Measurements from ENCODE around the gene CSNK1D.
"Not testable (repeated sequence)": the region's sequence is repeated elsewhere in the genome, so short reads cannot be mapped to it uniquely, and the experiment has no call there.

Gene CSNK1D

GRCh38 chr17:82212331-82213250 lies 60.9 kb downstream of the CSNK1D start, which contains the start of gene CCDC57:
TSS of gene CCDC57 (minus strand) at chr17:82212842. CDS start at chr17:82201944, 10,898 bp downstream.
- H3K9me3 Mint-ChIP-seq, result no peaks in the 10 kb centered on the region
- H3K4me3 Mint-ChIP-seq, result peak within 1 kb of the TSS; percentile 77 to 82
- DNase-seq (peak; percentile 53 to 62 (median 56)), ATAC-seq (replicated peaks) (peak; percentile 33)
- peak within 1 kb of the TSS; percentile 86 to 95 for H3K27ac Mint-ChIP-seq
- peaks cover 30 to 36% of the 10 kb centered on the region in 2 donors for H3K4me1 Mint-ChIP-seq (ENCODE audit: low read depth in 2 of 2)
- H3K36me3 Mint-ChIP-seq (ENCODE audit: insufficient read depth), result peaks cover 28% of the 10 kb centered on the region
- no peaks in the 10 kb centered on the region for H3K27me3 Mint-ChIP-seq

GRCh38 chr17:82210655-82211054 lies 62.8 kb downstream of the CSNK1D start:
- Mint-ChIP-seq H3K36me3 (ENCODE audit: insufficient read depth) (peaks cover 16% of the 10 kb centered on the region), H3K4me1 (ENCODE audit: low read depth in 2 of 2) (peaks cover 25 to 35% of the 10 kb centered on the region in 2 donors), H3K4me3 (peak overlapping the region in 1 of 2 donors; percentile 14)
- ATAC-seq (replicated peaks); H3K27me3 Mint-ChIP-seq; DNase-seq; H3K9me3 Mint-ChIP-seq; H3K27ac Mint-ChIP-seq: not testable (repeated sequence)

GRCh38 chr17:82205720-82206508 lies 67.6 kb downstream of the CSNK1D start:
- DNase-seq (peak; percentile 70 to 80 (median 73)), ATAC-seq (replicated peaks) (peak; percentile 92)
- Mint-ChIP-seq H3K27ac (peak overlapping the region; percentile 93), H3K27me3 (no peaks in the 10 kb centered on the region), H3K36me3 (ENCODE audit: insufficient read depth) (peaks cover 6% of the 10 kb centered on the region), H3K4me3 (peak overlapping the region; percentile 60 to 68), H3K4me1 (ENCODE audit: low read depth in 2 of 2) (peaks cover 24 to 25% of the 10 kb centered on the region in 2 donors), H3K9me3 (no peaks in the 10 kb centered on the region)

DNA sequence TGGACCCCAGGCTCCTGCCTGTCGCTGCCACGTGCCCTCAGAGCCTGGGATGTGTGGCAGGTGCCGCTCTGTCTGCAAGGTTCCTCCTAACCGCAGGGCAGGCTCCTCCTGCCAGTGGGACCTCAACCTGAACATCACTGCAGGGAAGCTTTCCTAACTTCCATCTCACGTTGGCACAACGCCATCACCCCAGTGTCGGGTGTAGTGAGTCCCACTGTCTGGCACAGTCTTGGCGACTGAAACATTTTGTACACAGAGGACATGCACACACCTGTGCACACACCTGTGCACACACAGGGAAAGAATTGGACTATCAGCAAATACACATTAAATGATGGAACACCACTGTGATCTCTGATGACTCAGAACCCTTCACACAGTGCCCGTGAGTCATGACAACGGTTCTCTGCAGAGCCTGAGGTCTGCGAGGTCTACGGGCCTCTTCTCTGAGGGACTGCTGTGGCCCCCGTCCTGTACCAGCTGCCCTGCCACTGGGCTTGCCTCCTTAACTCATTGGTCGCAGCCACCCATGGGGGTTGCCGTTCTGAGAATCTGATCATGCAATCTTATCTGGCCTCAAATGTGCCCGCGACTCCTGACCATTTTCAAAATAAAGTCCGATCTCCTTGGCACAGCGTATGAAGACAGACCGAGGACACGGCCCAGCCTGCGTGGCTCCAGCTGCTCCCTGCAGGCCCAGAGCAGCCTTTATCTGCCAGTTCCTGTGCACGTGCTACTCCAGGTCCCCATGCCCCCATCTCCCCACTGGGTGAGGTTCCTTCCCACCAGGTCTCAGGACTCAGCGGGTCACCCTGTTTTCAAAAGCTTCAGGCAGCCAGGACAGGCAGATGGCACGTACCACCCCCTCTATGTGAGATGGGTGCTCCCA lies 68.4 kb downstream of the CSNK1D start:
- no peaks in the 10 kb centered on the region for H3K9me3 Mint-ChIP-seq
- peaks cover 6% of the 10 kb centered on the region for H3K36me3 Mint-ChIP-seq (ENCODE audit: insufficient read depth)
- peaks cover 24 to 32% of the 10 kb centered on the region in 2 donors for H3K4me1 Mint-ChIP-seq (ENCODE audit: low read depth in 2 of 2)
- H3K4me3 Mint-ChIP-seq, result no peak overlapping the region
- ATAC-seq (replicated peaks), result no peak
- H3K27ac Mint-ChIP-seq, result peak overlapping the region; percentile 93
- no peak for DNase-seq
- no peaks in the 10 kb centered on the region for H3K27me3 Mint-ChIP-seq

DNA sequence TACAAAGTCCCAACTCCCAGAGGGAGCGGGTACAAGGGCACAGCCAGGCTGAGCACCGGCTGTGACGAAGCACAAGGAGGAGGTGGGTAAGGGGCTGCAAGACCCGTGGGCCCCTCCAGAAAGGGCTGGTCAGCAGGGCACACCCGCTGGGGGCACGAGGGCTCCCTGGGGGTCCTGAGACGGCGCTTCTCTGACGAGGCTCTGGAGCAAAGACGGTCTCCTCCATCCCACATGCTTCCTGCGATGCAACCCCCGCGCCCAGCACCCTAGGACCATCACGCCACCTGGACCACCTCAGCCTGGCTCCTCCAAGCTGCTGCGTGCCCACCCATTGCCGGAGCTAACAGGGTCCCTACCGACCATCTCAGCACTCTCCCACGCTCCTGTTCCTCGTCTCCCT lies 69.6 kb downstream of the CSNK1D start:
- Mint-ChIP-seq H3K27ac (no peak overlapping the region), H3K4me3 (no peak overlapping the region), H3K4me1 (ENCODE audit: low read depth in 2 of 2) (peaks cover 22 to 34% of the 10 kb centered on the region in 2 donors), H3K36me3 (ENCODE audit: insufficient read depth) (peaks cover 6% of the 10 kb centered on the region), H3K9me3 (no peaks in the 10 kb centered on the region), H3K27me3 (no peaks in the 10 kb centered on the region)
- no peak for ATAC-seq (replicated peaks)
- no peak for DNase-seq

DNA sequence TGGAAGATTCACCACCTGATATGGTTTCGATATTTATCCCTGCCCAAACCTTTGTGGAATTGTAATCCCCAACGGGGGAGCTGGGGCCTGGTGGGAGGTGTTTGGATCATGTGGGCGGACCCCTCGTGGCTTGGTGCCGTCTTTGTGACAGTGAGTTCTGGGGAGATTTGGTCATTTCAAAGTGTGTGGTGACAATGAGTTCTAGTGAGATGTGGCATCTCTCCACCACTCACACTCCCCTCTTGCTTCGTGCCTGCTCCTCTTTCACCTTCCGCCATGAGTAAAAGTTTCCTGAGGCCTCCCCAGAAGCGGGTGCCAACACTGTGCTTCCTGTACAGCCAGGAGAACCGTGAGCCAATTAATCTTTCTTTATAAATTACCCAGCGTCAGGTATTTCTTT lies 70.5 kb downstream of the CSNK1D start:
- Mint-ChIP-seq H3K4me1 (ENCODE audit: low read depth in 2 of 2) (peaks cover 22 to 39% of the 10 kb centered on the region in 2 donors), H3K9me3 (no peaks in the 10 kb centered on the region), H3K27ac (no peak overlapping the region), H3K27me3 (no peaks in the 10 kb centered on the region), H3K36me3 (ENCODE audit: insufficient read depth) (peaks cover 12% of the 10 kb centered on the region), H3K4me3 (no peak overlapping the region)
- no peak for DNase-seq
- ATAC-seq (replicated peaks), result no peak

- peaks cover 20 to 38% of the 10 kb centered on the region in 2 donors for H3K4me1 Mint-ChIP-seq (ENCODE audit: low read depth in 2 of 2)
- DNase-seq (no peak), ATAC-seq (replicated peaks) (no peak)
- H3K4me3 Mint-ChIP-seq, result peak overlapping the region; percentile 36 to 58
- no peaks in the 10 kb centered on the region for H3K27me3 Mint-ChIP-seq
- H3K27ac Mint-ChIP-seq, result peak overlapping the region; percentile 62 to 91
- peaks cover 12% of the 10 kb centered on the region for H3K36me3 Mint-ChIP-seq (ENCODE audit: insufficient read depth)
- H3K9me3 Mint-ChIP-seq, result no peaks in the 10 kb centered on the region
These were observed 72.0 kb downstream of the CSNK1D start for GRCh38 chr17:82201498-82201910.

- peak; percentile 62 to 67 (median 67) for DNase-seq
- Mint-ChIP-seq H3K4me3 (peak overlapping the region; percentile 55 to 63), H3K9me3 (no peaks in the 10 kb centered on the region), H3K36me3 (ENCODE audit: insufficient read depth) (peaks cover 12% of the 10 kb centered on the region), H3K4me1 (ENCODE audit: low read depth in 2 of 2) (peaks cover 15 to 32% of the 10 kb centered on the region in 2 donors), H3K27ac (peak overlapping the region; percentile 91 to 95), H3K27me3 (no peaks in the 10 kb centered on the region)
- ATAC-seq (replicated peaks), result peak; percentile 98
These were observed 72.6 kb downstream of the CSNK1D start for GRCh38 chr17:82200743-82201497.

- Mint-ChIP-seq H3K27ac (peak overlapping the region; percentile 91 to 95), H3K36me3 (ENCODE audit: insufficient read depth) (peaks cover 9% of the 10 kb centered on the region), H3K27me3 (no peaks in the 10 kb centered on the region), H3K4me3 (peak overlapping the region; percentile 55 to 63), H3K4me1 (ENCODE audit: low read depth in 2 of 2) (peaks cover 13 to 27% of the 10 kb centered on the region in 2 donors), H3K9me3 (no peaks in the 10 kb centered on the region)
- no peak for ATAC-seq (replicated peaks)
- DNase-seq, result no peak
These were observed 73.4 kb downstream of the CSNK1D start for GRCh38 chr17:82200135-82200534.

DNA sequence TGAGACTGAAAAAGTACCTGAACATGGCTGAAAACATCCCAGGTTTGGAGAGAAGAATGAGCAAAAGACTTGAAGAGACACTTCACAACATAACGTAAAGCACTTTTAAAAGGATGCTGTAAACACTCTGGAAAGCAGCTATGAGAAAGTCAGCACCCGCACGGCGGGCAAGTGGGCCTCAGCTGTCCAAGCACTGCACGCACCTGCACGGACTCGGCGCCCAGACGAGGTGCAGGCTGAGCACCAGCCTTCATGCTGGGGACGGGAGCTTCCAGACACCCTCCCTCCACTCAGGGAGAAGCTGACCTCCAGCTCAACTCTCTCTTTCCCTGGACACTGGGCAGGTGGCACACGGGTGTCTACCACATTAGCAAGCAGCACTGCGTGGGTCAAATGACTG lies 74.0 kb downstream of the CSNK1D start:
- peaks cover 12% of the 10 kb centered on the region for H3K36me3 Mint-ChIP-seq (ENCODE audit: insufficient read depth)
- peaks cover 13 to 27% of the 10 kb centered on the region in 2 donors for H3K4me1 Mint-ChIP-seq (ENCODE audit: low read depth in 2 of 2)
- no peak for ATAC-seq (replicated peaks)
- H3K27me3 Mint-ChIP-seq, result no peaks in the 10 kb centered on the region
- peak overlapping the region in 1 of 2 donors; percentile 37 for H3K4me3 Mint-ChIP-seq
- H3K9me3 Mint-ChIP-seq, result no peaks in the 10 kb centered on the region
- DNase-seq, result no peak
- peak overlapping the region; percentile 88 to 95 for H3K27ac Mint-ChIP-seq

DNA sequence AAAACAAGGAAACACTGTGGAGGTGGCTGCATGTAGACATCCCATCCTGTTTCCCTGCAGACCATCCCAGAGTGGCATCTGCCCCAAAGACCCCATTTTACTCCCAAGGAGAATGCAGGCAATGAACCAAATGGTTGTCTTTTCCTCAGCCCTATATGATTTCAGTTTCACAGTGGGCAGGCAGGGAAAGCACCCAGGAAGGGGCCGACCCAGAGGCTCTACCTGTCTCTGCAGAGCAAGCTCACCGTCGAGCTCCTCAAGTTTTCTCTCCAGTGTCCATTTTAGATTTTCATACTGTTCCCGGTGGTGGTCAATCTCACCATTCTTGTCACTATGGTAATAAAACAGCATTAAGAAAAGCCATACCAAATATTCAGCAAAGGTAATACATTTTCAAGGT lies 75.4 kb downstream of the CSNK1D start:
- H3K36me3 Mint-ChIP-seq (ENCODE audit: insufficient read depth), result peaks cover 17% of the 10 kb centered on the region
- peak overlapping the region; percentile 10 to 46 for H3K4me3 Mint-ChIP-seq
- no peaks in the 10 kb centered on the region for H3K9me3 Mint-ChIP-seq
- H3K27me3 Mint-ChIP-seq, result no peaks in the 10 kb centered on the region
- DNase-seq (no peak), ATAC-seq (replicated peaks) (no peak)
- H3K4me1 Mint-ChIP-seq (ENCODE audit: low read depth in 2 of 2), result peaks cover 13 to 27% of the 10 kb centered on the region in 2 donors
- peak overlapping the region in 1 of 2 donors; percentile 88 for H3K27ac Mint-ChIP-seq
